HUES48 (cell line): ENCODE results near the gene MORN5.
"Not testable (repeated sequence)": the region's sequence is repeated elsewhere in the genome, so short reads cannot be mapped to it uniquely, and the experiment has no call there.

Experiments
- H3K27ac ChIP-seq: one replicate; pipeline ENCODE4 v1.7.0; 2013; ENCODE audit warnings: low read depth, low read length, inconsistent platforms
- H3K27me3 ChIP-seq: 2 replicates; pipeline ENCODE4 v1.6.1; 2013; ENCODE audit warnings: mild to moderate bottlenecking, low read length; ENCODE audit not compliant: control insufficient read depth, insufficient read depth
- H3K36me3 ChIP-seq: 2 replicates; pipeline ENCODE4 v1.6.1; 2013; ENCODE audit warnings: low read length; ENCODE audit not compliant: control insufficient read depth, insufficient read depth
- H3K4me1 ChIP-seq: 2 replicates; pipeline ENCODE4 v1.6.1; 2013; ENCODE audit warnings: mild to moderate bottlenecking, low read length; ENCODE audit not compliant: control insufficient read depth, insufficient read depth
- H3K4me3 ChIP-seq: 2 replicates; pipeline ENCODE4 v1.5.1; 2013; ENCODE audit warnings: mild to moderate bottlenecking, low read depth, low read length
- H3K9ac ChIP-seq: 2 replicates; pipeline ENCODE4 v1.6.1; 2013; ENCODE audit warnings: mild to moderate bottlenecking, low read depth, low read length, moderate library complexity
- H3K9me3 ChIP-seq: 2 replicates; pipeline ENCODE4 v1.6.1; 2013; ENCODE audit warnings: low read length; ENCODE audit not compliant: control insufficient read depth, insufficient read depth

The MORN5 gene

DNA sequence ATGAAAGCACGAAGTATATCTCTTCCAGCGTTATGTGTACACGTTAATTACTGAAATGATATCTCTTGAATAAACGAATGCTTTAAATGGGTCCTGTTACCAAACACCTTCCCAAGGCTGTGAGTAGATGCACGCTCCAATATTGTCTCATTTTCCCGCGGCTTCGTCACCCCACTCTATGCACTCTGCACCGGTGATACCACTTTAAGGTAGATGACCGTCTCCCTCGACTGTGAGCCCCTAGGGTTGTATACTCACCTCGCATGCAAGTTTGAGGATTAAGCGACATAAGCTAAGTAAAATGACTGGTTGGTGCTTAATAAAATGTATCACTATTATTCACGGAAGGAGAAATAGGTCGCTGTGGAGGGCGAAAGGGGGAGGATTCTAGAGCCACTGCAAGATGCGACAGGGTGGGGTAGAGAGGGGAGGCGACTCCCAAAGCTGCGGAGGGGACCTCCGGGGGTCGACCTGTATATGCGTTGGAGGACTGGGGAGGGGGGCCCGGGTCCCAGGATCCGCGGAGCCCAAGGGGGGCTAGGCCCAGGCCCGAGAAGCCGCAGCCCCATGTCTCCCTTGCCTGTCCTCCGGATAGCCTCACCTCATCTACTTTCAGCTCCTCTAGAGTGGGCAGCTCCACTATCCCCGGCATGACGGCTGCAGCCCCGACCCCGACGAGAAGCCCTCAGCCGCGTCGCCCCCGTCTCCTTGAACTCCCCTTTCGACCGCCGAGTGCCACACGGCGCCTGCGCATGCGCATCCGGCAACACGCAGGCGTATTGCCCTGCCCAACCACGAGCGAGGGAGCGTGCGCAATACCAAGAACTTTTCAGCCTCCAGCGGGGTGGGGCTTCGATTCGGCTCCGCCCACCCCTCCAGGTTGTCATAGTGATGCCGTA is at the start of gene MORN5, which contains the start of gene NDUFA8:
TSS of gene MORN5 (plus strand) at position 883 of the 899 bp plus-strand sequence. CDS start 65 bp downstream, outside the sequence.
TSS of gene NDUFA8 (minus strand) at position 754 of the 899 bp plus-strand sequence. CDS start at position 652, 102 bp downstream.
- Histone ChIP-seq H3K9me3 (peaks cover 7% of the 10 kb centered on the region; the same call in 1 of the 2 replicates), H3K4me1 (peaks cover 4% of the 10 kb centered on the region; the same call in 1 of the 2 replicates), H3K9ac (peak within 1 kb of the TSS; percentile 66), H3K27me3 (no peaks in the 10 kb centered on the region), H3K36me3 (no peaks in the 10 kb centered on the region), H3K4me3 (peak within 1 kb of the TSS; percentile 81), H3K27ac (no peak within 1 kb of the TSS)

DNA sequence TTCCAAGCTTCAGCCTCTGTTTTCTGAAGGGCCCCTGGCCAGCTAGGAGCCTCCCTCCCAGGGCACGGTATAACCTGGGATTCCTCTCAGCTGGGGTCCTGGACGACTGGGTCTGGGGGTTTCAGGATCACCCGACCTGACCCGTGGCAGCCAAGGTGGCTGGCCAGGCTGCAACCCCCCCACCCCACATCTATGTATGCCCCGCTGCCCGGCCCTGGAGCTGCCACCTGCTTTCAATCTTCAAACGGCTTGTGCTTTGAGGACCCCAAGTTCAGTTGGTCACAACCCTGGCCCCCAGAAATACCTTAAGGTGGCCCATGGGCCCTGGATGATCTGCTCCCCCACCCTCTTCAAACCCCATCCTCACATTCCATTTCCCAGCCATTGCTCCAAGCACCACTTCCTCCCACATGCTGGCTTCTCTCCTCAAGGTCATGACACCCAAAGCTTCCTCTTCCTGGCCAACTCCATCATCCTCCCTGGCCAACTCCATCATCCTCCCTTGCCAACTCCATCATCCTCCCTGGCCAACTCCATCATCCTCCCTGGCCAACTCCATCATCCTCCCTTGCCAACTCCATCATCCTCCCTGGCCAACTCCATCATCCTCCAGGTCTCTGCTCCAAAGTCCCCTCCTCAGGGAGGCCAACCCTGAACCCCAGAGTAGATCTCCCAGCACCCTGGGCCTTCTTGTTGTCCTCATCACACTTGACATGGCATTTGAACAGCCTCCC is 49.4 kb upstream of the MORN5 start:
- H3K9ac ChIP-seq: no peak overlapping the region
- no peaks in the 10 kb centered on the region for H3K9me3 ChIP-seq
- peaks cover 6% of the 10 kb centered on the region; the same call in 1 of the 2 replicates for H3K4me1 ChIP-seq
- H3K36me3 ChIP-seq: no peaks in the 10 kb centered on the region
- H3K4me3 ChIP-seq: no peak overlapping the region
- H3K27me3 ChIP-seq: no peaks in the 10 kb centered on the region
- no peak overlapping the region for H3K27ac ChIP-seq

DNA sequence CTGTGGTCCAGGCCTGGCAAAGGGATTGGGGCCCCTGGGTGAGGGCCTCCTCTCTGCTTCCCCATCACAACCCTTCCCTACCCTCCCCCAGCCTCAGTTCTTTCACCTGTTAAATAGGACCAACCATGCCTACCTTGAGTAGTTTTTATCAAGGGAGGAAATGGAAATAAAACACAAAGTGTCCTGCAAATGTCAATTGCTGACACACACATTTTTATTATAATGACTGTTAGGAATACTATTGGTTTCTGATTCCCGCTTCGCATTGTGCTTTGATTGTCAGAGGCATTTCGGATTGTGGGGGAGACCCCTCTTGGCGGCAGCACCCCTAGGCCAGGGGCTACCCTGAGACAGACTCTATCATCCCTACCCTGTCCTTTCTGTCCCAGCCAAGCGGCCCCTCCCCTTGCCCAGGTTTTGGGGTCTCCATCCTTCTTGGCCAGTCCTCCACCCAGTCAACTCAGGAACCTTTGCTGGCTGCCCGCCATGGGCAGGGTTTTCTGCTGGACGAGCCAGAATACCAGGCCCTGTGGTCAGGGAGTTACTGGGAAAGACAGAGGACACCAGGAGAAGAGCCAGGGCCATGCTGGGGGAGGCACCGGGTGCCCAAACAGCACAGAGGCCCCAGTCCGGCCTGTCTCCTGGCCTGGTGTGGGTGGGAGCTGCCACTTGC is 48.2 kb upstream of the MORN5 start:
- no peak overlapping the region for H3K4me3 ChIP-seq
- peaks cover 18% of the 10 kb centered on the region for H3K4me1 ChIP-seq
- no peaks in the 10 kb centered on the region for H3K9me3 ChIP-seq
- H3K27me3 ChIP-seq: no peaks in the 10 kb centered on the region
- H3K9ac ChIP-seq: no peak overlapping the region
- H3K27ac ChIP-seq: no peak overlapping the region
- H3K36me3 ChIP-seq: no peaks in the 10 kb centered on the region

DNA sequence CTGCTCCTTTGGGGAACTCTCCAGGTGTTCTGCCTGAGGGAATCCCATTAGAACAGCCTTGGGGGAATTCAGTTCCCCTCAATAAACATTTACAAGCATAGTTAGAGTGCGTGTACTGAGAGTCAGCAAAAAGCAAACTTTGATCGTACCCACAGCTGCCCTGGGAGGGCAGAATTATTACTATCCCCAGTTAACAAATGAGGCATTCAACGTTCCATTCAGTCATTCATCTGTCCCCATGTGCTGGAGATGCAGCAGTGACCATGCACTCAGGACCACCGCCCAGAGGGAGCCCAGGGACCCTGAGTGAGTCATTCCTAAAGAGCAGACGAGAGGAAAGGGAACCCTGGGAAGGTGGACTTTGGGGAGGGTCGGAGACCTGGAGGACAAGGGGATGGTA is 47.5 kb upstream of the MORN5 start:
- no peaks in the 10 kb centered on the region for H3K9me3 ChIP-seq
- no peaks in the 10 kb centered on the region for H3K36me3 ChIP-seq
- H3K27ac ChIP-seq: no peak overlapping the region
- H3K9ac ChIP-seq: no peak overlapping the region
- H3K4me1 ChIP-seq: peaks cover 19% of the 10 kb centered on the region
- no peaks in the 10 kb centered on the region for H3K27me3 ChIP-seq
- no peak overlapping the region for H3K4me3 ChIP-seq

DNA sequence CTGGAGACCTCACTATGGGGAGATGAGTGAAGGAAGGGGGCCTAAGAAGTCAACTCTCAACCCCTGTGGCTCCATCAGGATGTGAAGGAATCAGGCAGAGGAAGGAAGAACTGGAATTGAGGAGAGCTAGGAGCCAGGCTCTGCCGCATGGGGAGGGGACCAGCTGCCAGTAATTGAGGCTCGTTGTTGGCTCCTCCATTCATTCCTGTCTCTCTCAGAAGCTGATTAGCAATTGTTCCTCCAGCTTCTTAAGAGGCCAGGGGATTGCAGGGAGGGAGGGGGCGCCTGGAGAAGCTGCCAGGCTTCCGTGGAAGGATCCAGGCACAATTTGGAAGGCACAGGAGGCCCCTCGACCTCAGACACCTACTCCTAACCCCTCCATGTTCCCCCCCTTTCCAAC is 46.1 kb upstream of the MORN5 start:
- H3K27me3 ChIP-seq: no peaks in the 10 kb centered on the region
- H3K9me3 ChIP-seq: no peaks in the 10 kb centered on the region
- H3K4me1 ChIP-seq: peaks cover 19% of the 10 kb centered on the region
- H3K4me3 ChIP-seq: no peak overlapping the region
- H3K9ac ChIP-seq: no peak overlapping the region
- no peak overlapping the region for H3K27ac ChIP-seq
- no peaks in the 10 kb centered on the region for H3K36me3 ChIP-seq

DNA sequence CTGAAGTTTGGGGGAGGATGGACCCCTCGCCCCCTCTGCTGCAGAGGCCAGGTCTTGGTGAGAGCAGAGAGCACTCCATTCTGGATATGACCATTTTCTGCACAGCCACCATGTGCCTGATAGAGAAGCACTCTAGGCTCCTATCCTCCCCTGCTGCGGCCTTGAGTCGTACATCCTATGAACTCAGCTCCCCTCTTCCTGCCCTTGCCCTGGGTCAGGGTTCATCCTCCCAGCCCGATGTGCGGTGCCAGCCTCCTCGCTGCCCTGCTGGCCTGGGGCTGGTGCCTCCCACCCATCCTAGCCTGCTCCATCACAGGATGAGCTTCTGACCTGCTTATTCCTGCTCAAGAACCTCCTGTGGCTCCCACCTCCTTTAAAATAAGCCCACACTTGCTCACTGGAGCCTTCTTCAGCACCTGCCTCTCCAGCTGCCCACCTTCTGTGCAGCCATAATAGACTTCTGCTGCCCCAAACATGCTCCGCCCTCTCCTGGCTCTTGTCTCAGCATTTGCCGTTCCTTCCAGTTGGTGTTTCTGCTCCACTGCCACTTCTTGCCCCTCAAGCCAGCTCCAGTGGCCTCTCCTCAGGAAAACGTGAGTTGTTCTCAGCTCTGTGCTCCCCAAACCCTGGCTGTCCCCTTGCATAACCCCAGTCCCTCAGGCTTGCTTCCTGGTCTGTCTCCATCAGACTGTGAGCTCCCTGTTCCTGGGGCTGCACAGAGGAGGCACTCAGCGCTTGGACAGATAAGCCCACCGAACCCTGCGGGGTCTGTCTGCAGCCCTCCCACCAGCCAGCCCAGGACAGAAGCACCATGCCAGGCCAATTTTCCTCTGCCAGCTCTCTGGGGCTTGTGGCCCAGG is 44.3 kb upstream of the MORN5 start:
- Histone ChIP-seq H3K36me3 (no peaks in the 10 kb centered on the region), H3K4me3 (no peak overlapping the region), H3K9me3 (no peaks in the 10 kb centered on the region), H3K27me3 (no peaks in the 10 kb centered on the region), H3K9ac (no peak overlapping the region), H3K27ac (peak overlapping the region; percentile 74), H3K4me1 (peaks cover 19% of the 10 kb centered on the region)

DNA sequence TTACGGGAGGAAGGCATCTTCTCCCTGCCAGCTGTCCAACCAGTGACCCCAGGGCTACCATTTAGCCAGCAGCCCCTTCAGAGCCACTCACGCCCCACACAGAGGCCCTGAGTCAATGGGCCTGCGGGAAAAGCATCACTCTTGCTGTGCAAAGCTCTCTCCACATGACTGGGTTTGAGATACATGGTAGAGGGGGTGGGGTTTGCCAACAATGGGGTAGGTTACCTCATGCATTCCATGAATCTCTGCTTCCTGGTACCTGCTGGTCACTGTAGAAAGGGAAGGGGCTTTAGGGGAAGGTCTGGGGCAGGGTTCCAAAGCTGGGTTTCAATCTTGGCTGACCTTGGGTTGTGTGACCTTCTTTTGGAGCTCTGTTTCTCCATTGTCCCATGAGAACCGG is 43.7 kb upstream of the MORN5 start:
- H3K27ac ChIP-seq: peak overlapping the region; percentile 74

DNA sequence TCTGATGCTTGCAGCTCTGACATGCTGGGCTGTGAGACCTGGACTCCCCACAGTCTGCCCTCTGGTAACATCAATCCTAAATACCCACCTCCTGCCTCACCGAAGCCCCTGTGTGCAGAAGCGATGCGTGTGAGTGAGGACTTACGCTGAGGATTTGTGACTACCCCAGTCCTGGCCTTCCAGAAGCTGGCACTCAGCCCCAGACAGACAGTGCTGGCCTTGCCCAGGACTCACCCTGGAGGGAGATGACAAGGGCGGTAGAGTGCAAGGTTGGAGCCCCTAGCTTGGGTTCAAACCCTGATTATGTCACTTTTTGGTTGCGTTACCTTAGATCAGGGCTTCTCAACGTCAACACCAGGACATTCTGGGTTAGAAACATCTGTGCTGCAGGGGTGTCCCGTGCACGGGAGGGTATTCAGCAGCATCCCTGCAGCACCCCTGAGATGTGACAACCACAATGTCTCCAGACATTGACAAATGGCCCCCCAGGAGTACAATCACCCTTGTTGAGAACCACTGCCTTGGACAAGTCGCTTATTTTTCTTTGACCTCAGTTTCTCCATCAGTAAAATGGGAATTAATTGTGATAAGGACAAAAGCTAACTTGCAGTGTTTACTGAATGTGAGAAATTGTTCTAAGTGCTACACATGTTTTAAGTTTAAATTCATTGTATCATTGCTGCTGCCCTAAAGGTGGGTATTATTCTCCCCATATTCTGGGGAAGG is 43.1 kb upstream of the MORN5 start:
- Histone ChIP-seq H3K4me3 (no peak overlapping the region), H3K27me3 (no peaks in the 10 kb centered on the region), H3K9ac (0 out of 2 replicates have a peak overlapping the region, but pooled peaks have one; percentile 2), H3K27ac (peak overlapping the region; percentile 68), H3K9me3 (no peaks in the 10 kb centered on the region), H3K36me3 (no peaks in the 10 kb centered on the region), H3K4me1 (peaks cover 19% of the 10 kb centered on the region)

More for the DNA sequence above, 43.7 kb upstream of the MORN5 start:
- Histone ChIP-seq H3K9me3 (no peaks in the 10 kb centered on the region), H3K9ac (0 out of 2 replicates have a peak overlapping the region, but pooled peaks have one; percentile 2), H3K36me3 (no peaks in the 10 kb centered on the region), H3K4me1 (peaks cover 19% of the 10 kb centered on the region), H3K4me3 (no peak overlapping the region), H3K27me3 (no peaks in the 10 kb centered on the region)

DNA sequence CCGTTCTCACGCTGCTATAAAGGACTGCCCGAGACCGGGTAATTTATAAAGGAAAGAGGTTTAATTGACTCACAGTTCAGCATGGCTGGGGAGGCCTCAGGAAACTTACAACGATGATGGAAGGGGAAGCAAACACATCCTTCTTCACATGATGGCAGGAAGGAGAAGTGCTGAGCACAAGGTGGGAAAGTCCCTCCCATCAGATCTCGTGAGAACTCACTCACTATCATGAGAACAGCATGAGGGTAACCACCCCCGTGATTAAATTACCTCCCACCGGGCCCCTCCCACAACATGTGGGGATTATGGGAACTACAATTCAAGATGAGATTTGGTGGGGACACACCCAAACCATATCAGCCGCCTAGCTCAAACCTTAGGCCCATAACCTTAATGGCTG is 42.5 kb upstream of the MORN5 start:
- H3K36me3 ChIP-seq, H3K4me3 ChIP-seq, H3K27me3 ChIP-seq, H3K9me3 ChIP-seq, H3K27ac ChIP-seq, H3K9ac ChIP-seq: not testable (repeated sequence)
- H3K4me1 ChIP-seq: peaks cover 19% of the 10 kb centered on the region
